Measurements from ENCODE around the gene ERO1A.
A peak's percentile ranks its signal among the peaks of the same experiment; 100 is the strongest.

Gene ERO1A

GRCh38 chr14:52716155-52716554 lies 20.8 kb upstream of the ERO1A start:
- FAIRE-seq, result no peak
- TF ChIP-seq POLR2A (IDR thresholded peaks at IDR 0.05; ENCODE audit: low read depth, low read length), result no peak
- DNase-seq (ENCODE audit: insufficient read length, low spot score), result no peak

- no peak for TF ChIP-seq POLR2A (IDR thresholded peaks at IDR 0.05; ENCODE audit: low read depth, low read length)
- DNase-seq (ENCODE audit: insufficient read length, low spot score) (no peak), FAIRE-seq (no peak)
Measured at GRCh38 chr14:52711666-52712065, 16.3 kb upstream of the ERO1A start.

- FAIRE-seq (peak; percentile 69), DNase-seq (ENCODE audit: insufficient read length, low spot score) (peak; percentile 57)
- TF ChIP-seq POLR2A (IDR thresholded peaks at IDR 0.05; ENCODE audit: low read depth, low read length), result peak; percentile 68
Measured at GRCh38 chr14:52706724-52707706, 11.7 kb upstream of the ERO1A start, which contains the start of gene PSMC6. Gene PSMC6 (plus strand): TSS chr14:52707200. CDS start chr14:52707220, 20 bp downstream.

GRCh38 chr14:52706286-52706685 lies 10.9 kb upstream of the ERO1A start:
- TF ChIP-seq POLR2A (IDR thresholded peaks at IDR 0.05; ENCODE audit: low read depth, low read length), result no peak
- DNase-seq (ENCODE audit: insufficient read length, low spot score) (no peak), FAIRE-seq (no peak)

GRCh38 chr14:52703664-52704063 lies 8.3 kb upstream of the ERO1A start:
- FAIRE-seq (no peak), DNase-seq (ENCODE audit: insufficient read length, low spot score) (no peak)
- TF ChIP-seq POLR2A (IDR thresholded peaks at IDR 0.05; ENCODE audit: low read depth, low read length), result no peak

- peak; percentile 9 for DNase-seq (ENCODE audit: insufficient read length, low spot score)
- no peak for TF ChIP-seq POLR2A (IDR thresholded peaks at IDR 0.05; ENCODE audit: low read depth, low read length)
- FAIRE-seq, result peak; percentile 97
Measured at GRCh38 chr14:52703225-52703624, 7.9 kb upstream of the ERO1A start.

- DNase-seq (ENCODE audit: insufficient read length, low spot score), result no peak
- no peak for FAIRE-seq
- TF ChIP-seq POLR2A (IDR thresholded peaks at IDR 0.05; ENCODE audit: low read depth, low read length), result no peak
Measured at GRCh38 chr14:52701223-52701622, 5.9 kb upstream of the ERO1A start.

GRCh38 chr14:52700701-52701172 lies 5.4 kb upstream of the ERO1A start:
- FAIRE-seq, result no peak
- no peak for DNase-seq (ENCODE audit: insufficient read length, low spot score)
- no peak for TF ChIP-seq POLR2A (IDR thresholded peaks at IDR 0.05; ENCODE audit: low read depth, low read length)

GRCh38 chr14:52694761-52695480 lies 437 bp downstream of the ERO1A start:
- DNase-seq (ENCODE audit: insufficient read length, low spot score) (no peak), FAIRE-seq (peak; percentile 82)
- no peak for TF ChIP-seq POLR2A (IDR thresholded peaks at IDR 0.05; ENCODE audit: low read depth, low read length)

- TF ChIP-seq POLR2A (IDR thresholded peaks at IDR 0.05; ENCODE audit: low read depth, low read length), result no peak
- FAIRE-seq, result no peak
Measured at GRCh38 chr14:52693532-52693931, 1.8 kb downstream of the ERO1A start.

GRCh38 chr14:52693036-52693435 lies 2.3 kb downstream of the ERO1A start:
- DNase-seq (ENCODE audit: insufficient read length, low spot score) (no peak), FAIRE-seq (no peak)
- TF ChIP-seq POLR2A (IDR thresholded peaks at IDR 0.05; ENCODE audit: low read depth, low read length), result no peak

More at GRCh38 chr14:52693532-52693931, 1.8 kb downstream of the ERO1A start:
- no peak for DNase-seq (ENCODE audit: insufficient read length, low spot score)

- TF ChIP-seq POLR2A (IDR thresholded peaks at IDR 0.05; ENCODE audit: low read depth, low read length), result no peak
- DNase-seq (ENCODE audit: insufficient read length, low spot score) (no peak), FAIRE-seq (no peak)
Measured at GRCh38 chr14:52692248-52692962, 3.0 kb downstream of the ERO1A start.

GRCh38 chr14:52690983-52691760 lies 4.2 kb downstream of the ERO1A start:
- FAIRE-seq, result no peak
- no peak for TF ChIP-seq POLR2A (IDR thresholded peaks at IDR 0.05; ENCODE audit: low read depth, low read length)
- DNase-seq (ENCODE audit: insufficient read length, low spot score), result no peak

All from H54 (cell line).